Activated naive CD4-positive, alpha-beta T cell treated with anti-CD3 and anti-CD28 coated beads, Interleukin-2, amount 50 U/mL, for 16 hours (primary cell): ENCODE measurements around the gene CMKLR1.

Experiments used
- DNase-seq: peaks from one replicate; pipeline ENCODE4 v3.0.0-alpha.2; 2020

CMKLR1 gene

DNA sequence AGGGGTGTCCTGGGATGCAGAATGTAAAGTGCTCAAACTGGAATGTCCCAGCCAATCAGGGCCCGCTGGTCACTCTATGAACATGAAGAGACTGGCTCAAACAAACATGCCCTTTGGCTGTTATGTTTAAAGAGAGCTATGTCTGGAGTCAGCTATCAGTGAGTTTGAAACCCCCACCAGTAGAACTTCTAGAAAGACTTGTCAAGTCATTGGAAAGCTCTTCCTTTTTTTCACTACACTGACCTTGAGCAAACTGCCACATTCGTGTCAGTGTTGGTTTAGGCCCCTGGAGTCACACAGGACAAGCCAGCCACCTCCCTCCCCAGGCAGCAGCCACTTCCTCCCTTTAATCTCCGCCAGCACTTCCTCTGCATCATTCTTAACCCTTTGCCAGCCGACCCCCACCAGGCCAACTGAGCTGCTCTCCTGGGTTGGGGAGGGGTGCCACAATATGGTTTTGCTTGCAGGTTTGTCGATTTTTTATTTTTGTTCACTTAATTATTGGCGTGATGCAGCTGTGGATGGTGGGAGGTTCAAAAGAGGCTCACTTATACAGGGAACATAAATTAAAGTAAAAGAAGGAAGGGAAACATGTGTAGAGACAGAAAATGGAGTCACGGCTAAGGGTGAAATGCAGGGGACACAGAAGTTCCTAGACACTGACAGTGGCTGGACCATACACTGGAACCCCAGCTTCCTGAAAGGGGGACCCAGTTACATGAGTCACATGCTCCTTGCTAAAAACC is 25.3 kb downstream of the CMKLR1 start:
- DNase-seq: no peak

DNA sequence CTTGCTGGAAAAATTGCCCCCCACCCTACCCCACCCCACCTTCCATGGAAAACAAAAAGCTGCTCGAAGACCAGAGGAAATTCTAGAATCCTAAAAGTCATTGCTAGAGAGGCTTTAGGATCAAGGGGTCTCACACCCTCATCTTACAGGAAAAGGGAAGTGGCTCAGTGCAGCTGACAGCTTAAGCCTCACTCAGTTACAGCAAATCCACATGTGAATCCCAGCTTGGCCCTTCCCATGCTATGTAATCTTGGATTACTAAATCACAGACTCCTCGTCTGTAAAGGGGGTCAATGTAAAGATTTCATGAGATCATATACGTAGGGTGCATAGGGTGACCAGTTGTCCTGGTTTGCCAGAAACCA is 25.9 kb downstream of the CMKLR1 start:
- no peak for DNase-seq

DNA sequence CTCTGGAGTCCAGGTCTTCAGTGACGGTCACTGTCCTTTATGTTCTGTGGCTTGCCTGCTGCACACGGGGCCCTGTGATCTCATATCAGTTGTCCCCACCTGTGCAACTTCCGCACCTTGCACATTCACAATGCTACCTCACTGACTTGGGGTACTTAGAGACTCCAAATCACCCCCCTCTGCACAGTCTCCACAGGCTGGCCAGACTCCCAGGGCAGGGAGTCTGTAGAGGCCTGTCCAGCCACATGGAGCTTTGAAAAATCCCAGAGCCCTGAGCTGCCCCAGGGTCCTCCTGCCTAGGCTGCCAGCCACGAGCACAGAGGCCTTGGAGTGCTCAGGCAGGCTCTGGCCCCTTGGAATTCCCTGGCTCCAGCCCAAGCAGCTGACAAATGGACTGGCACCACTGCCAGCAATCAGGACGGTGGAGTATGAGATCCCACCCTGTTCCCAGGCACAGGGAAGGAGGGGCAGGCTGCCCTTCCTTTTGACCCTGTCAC is 26.4 kb downstream of the CMKLR1 start:
- no peak for DNase-seq

DNA sequence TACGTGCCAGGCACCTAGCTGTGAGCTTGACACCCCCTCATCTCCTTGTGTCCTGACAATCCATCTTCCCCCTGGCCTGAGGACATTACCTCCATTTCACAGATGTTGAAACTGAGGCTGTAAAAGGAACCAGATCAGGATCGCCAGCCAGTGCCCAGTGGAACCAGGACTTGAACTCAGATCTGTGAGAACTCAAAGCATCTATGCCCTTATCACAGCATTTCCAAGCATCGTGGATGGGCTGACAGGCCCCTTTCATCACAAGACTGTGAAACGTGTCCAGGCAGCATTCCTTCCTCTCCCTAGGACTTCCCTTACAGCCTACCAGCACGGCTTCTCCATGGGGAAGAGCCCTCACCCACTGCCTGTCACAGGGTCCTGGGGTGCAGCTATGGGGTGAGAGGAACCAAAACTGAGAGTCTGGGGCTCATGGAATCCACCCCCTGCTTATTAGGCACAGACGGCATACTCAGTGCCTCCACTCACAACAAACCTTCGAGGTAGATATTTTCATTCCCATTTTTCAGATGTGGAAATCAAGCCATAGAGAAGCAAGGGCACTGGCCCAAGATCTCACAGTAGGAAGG is 26.9 kb downstream of the CMKLR1 start:
- no peak for DNase-seq

DNA sequence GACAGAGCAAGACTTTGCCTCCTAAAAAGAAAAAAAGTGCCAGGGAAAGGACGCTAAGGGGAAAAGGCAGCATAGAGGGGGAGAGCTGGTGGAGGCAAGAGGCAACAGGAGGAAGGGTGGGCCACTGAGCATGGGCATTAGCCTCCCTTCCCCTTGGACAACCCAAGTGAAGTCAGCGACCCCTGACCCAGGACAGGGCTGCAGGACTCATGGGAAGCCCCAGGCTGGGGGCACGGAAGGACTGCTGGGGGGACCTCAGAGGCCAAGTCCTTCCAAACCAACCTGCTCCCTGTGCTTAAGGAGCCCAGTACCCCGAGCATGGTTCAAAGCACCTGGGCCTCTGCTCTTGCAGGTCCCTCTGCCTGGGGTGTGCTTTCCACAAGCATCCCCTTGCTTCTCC is 27.5 kb downstream of the CMKLR1 start:
- DNase-seq: no peak

DNA sequence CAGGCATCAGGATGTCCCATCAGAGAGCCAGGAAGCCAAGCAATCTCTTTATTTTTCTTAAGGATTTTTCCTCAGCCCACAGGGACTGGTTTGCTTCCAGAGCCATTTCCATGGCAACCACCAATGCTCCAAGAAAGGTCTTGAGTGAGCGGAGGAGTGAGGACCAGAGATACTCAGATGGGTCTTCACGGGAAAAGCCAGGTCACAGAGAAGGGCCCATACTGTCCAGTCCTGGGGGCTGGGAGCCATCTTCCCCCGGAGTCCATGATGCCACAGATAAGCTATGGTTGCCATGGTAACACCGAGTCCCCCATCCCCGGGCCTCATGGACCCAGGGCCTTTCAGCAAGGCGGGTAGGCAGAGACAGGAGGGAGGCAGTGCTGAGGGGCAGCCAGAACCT is 28.6 kb downstream of the CMKLR1 start:
- no peak for DNase-seq

DNA sequence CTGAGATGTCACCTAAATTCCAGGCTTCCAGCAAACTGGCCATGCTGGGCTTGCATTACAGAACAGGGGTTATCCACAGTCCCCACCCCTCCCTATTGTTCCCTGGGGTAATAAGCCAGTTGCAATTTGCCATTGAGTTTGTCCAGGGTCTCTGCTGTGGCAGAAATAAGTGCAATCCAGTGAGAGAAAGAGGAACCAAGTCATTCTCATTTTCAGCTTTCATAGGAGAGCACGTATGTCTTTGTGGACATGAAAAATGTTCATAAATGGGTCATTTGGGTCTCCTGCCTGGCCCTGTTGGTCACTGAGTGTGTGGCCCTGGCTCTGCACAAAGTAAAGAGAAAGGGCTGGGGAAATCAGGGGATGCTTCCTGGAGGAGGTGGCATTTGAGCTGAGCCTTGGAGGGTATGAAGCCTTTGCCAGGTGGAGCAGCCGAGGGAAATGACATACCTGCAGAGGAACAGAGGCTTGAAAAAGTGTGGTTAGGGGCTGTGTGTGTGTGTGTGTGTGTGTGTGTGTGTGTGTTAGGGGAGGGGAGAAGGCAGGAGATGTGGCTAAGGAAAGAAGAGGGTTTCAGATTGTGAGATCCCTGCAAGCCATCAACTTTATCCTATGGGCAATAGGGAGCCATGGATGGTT is 29.3 kb downstream of the CMKLR1 start:
- no peak for DNase-seq

DNA sequence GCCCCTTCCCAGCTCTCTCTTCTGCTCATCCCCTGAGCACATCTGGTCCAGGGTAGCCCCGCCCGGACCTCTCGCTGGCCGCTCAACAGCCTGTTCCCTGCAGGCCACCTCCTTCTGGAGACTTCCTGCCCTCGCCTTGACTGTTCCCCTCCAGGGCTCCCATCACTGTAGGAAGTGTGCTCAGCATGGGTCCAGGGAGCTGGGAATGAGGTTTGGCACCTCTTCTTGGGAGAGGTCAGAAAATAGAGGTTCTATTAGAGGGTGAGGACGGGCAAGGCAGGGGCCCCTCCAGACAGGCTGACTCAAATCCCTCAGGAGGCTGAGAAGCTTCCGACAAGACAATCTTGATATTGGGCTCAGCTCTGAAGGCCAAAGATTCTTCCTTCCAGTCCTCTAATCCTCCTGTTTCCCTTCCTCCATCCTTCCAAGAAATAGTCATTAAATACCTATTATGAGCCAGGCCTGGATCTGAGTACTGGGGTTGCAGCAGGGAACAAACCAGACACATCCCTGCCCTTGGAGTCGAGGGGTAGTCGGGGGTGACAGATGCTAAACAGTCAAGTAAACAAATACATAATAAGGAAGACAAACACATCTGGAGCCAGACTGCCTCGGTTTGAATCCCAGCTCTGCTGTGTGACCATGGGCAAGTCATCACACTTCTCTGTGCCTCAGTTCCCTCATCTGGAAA is 30.6 kb downstream of the CMKLR1 start:
- DNase-seq: no peak

DNA sequence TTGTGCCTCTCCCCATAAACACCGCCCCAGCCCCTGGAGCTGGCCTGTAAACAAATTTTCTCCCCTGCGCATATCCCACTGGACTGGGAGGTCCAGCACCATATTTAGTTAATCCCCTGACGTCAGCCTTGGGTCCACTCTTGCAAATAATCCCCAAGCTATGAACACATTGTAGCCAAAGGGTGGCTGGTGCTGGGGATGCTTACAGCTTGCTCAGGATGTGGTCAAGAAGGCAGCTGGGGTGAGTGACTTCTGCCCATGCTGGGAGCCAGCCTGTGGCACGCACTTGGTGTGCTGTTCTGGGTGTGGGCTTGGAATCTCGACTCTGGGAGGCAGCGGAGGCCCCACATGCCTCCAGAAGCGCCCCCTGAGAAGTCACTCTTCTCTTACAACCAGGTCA is 32.1 kb downstream of the CMKLR1 start:
- no peak for DNase-seq

DNA sequence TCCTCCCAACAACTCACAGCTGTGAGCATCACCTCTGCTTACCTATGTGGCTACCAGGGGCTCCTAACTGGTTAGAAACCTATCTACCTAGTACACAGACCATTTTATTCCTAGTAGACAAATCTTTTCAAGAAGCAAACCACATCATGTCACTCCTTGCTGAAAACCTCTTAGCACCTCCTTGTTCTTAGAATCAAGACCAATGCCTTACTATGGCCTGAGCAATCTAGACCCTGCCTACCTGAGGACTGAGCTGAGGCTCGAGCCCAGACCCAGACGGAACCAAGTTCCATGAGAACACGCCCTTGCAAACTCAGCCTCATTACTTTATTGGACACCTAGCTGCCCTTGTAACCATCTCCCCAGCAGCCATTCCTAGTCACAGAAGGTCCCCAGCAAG is 32.6 kb downstream of the CMKLR1 start:
- no peak for DNase-seq

DNA sequence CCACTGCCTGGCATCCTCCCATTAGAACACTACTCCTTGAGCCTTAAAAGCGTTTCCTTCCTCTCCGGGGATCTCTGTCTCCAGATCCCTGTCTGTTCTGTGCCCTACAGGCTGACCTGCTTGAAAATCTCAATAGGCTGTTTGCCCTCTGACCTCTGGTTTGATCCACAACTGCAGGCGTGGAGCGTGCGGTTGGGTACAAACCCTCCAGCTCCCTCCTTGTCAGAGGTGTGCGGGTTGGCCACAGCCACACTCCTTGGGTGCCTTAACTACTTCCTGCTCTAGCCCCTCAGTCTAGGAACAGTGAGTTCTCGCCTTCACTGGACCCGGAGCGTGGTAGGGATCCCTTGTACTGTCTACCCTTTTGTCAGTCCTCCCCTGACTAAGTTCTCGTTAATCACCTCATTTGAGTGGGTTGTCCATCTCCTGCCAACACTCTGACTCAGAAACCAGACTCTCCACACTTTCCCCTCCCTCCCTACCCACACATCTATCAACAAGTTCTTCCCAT is 33.1 kb downstream of the CMKLR1 start:
- no peak for DNase-seq

DNA sequence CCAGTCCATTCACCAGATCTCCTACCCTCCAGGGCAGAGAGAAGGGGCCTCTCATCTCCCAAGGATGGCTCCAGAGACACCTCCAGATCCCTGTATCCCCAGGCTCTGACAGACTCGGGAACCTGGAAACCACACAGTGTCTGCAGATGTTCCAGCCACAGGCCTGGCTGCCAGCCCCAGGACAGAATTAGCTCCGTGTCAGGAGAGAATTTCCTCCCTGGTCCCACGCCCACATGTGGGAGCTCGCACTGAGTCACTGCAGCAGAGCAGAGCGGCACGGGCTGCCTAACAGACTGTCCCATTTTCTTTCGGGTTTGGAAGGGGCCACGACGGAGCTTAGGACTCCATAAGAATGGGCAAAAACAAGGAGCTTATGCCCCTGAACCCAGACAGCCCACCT is 33.6 kb downstream of the CMKLR1 start:
- DNase-seq: no peak

DNA sequence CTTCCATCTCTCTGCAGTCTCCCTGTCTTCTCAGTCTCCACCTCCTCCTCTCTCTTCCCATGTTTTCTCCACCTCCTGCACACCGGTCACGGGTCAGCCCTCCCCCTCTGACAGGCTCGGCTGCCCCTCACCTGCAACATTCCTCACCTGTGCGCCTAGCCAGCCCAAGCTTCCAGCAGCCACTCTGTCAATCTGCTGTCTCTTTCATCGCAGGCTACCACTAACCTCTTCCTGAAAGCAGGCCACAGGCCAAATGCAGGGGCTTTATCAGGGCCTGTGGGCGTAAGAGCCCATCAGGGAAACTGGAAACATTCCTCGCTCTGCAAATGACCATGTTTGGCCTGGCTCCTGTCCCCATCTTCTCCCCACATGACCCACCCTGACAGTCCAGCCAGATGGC is 34.5 kb downstream of the CMKLR1 start:
- no peak for DNase-seq

DNA sequence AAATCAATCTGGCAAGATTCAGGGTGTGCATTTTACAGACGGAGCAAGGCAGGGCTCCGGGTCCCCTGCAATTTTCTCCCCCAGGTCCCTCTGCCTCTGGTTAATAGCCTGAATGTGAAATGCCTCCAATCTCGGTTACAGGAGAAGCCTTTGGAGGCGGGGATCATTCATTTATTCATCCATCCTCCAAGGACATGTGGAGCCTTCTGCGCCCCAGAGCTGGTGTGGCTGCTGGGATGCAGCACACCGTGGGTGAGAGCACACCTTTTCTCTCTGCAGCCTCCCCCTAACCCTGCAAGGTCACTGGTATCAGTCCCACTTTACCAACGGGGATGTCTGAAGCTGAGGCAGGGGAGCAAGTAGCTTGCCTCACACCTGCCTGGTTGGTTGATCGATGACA is 35.4 kb downstream of the CMKLR1 start:
- no peak for DNase-seq

DNA sequence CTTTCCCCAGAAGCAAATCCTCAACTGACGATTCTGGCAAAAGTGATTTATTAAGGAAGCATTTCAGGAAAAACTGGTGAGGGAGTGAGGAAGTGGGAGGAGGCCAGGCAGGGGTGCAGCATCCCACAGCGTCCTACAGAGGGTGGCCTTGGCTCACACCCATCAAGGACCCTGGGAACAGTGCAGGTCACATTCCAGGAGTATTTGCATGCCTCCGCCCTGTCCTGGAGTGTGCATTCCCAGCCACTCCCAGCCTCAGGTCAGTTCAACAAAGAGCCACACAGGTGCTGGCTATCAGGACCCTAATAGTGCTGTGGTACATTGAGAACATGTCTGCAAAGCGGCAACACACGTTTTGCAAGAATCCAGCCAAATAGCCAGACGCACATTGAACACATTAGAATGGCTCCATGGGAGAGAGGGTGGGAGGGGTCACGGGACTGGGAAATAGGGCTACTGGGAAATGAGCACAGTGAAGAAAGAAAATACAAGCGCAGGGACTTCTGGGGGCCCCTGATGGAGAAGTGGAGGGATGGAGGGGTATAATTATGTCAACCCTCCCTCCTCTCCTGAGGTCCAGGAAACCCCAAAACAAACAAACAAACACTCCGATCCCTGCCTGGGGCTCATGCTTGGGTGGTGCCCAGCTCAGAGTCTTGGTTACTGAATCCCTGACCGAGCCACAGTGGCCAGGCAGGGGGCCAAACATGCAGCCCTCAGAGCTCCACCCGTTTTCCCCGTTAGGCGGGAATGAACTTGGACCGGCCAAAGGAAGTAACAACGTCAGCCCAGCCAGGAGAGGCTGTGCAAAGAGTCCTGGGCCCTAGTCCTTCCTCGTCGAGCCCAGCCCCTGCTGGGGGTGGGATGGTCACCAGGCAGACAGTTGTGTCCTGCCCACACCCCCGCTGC is 36.5 kb downstream of the CMKLR1 start:
- no peak for DNase-seq

DNA sequence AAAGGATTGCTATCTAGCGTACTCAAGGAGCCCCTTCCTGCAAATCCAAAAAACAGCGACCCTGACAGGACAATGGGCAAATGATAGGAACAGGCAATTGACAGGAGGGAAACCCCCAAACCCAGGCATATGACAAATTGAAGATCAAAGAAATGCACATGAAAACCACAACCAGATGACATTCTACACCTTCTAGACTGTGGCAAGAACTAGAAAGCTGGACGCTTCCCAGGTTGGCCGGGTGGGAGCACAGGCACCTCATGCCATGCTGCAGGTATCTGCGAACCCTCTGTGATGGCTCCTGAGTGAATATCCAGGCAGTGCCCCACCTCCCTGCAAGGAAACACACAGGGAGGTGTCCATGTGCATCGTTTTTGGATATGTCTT is 37.1 kb downstream of the CMKLR1 start:
- no peak for DNase-seq

DNA sequence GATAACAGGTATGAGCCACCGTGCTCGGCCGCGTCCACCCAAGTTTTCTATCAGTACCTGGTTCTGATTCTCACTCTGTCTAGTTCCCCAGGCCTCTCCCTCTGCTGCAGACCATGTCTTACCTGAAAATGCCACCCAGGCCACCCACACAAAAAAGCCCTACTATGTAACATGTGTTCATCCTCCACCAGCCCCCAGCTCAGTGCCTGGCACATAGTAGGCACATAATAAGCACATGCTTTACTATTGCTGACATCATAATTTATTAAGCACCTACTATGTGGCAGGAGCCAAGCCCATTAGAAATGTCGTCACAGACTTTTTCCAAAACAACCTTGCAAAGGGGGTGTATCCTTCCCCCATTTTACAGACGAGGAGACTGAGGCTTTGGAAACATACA is 37.8 kb downstream of the CMKLR1 start:
- no peak for DNase-seq

DNA sequence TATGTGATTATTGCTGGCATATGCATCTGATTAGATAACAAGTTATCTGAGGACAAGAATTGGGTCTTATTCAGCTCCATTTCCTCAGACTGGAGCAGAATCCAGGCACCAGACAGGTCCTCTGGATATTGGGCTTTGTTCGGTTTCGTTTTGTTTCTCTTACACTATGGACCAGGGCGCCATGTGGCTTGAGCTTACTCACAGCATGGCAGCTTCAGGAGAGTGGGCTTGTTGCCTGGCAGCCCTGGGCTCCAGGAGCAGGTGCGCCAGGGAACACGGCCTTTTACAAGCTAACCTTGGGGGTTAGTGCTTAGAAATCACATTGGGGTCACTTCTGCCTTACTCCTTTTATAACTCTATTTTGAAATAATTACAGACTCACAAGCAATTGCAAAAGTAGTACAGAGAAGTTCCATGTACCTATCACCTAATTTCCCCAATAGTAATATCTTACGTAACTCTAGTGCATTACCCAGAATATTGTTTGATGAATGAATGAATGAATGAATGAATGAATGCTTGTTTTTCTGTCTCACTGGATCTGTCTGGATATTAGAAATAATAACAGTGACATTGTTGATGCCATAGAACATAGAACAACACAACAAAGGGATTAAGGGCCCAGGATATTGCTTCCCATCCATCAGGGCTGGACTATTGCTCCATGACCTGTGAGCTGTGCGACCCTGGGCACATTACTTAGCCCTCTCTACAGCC is 39.0 kb downstream of the CMKLR1 start:
- no peak for DNase-seq

DNA sequence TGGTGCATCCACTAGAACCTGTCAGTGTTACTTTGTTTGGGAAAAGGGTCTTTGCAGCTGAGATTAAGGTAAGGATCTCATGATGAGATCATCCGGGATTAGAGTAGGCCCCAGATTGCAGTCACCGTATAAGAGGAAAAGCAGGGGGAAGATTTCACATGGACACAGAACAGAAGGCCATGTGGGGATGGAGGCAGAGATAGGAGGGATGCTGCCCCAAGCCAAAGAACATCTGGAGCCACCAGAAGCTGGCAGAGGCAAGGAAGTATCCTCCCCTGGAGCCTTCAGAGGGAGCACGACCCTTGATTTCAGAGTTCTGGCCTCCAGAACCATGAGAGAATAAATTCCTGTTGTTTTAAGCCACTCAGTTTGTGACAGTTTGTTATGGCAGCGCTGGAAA is 39.6 kb downstream of the CMKLR1 start:
- DNase-seq: no peak

DNA sequence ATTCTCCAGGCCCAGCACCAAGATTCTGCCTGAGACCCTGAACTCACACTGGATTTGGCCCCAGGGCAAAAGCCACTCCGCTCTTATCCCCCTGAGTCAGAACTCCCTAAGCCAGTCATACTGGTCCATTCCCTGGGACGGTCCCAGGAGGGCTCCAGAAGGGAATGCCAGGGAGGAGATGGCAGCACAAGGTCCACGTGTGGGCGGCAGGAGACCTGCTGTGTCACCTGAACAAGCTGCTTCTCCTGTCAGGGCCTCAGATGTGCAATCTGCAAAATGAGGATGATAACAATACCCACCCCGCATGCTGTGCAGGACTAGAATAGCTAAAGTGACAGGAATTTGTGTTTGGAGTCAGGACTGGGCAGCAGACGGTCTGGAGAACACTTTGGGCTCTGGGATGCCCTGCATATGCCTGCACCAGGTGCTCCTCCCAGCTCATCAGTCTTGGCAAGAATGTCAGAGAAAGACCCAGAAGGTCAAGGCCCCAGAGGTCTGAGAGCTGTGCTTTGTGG is 40.3 kb downstream of the CMKLR1 start:
- DNase-seq: no peak

DNA sequence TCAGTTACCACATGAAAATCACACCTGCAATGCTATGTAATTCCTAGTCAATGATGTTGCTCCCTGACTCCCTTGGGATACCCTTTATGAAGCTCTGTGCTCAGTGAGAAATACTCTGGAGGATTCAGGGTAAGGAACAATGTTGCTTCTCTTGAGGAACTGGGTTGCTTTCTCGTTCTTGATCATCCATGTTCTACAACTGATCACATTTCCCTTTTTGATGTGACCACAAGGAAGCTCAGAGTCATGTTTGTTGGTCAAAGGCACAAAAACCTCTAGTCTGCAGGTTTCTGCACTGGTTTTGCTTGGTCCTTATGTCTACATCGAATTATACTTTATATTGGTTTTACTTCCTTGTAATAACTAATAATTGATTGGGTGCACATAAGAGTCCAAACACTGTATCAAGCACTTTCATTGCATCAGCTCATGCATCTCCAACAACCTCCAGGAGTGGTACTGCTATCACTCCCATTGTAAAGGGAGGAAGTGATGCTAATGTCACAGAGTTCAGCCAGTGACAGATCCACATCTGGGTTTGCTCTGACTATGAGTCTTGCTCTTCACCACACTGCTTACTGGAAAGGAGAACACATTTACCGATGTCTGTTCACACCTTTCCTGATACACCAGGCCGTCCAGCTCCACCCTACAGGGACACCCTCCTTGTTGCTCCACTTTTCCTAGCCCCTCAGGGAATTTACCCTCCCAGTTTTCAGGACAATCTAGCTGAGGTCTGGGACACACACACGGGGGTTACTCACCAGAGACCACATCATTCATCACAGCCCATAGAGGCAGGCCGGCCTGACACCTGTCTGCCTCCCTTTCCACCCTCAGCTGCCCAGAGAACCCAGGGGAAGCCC is 41.0 kb downstream of the CMKLR1 start:
- no peak for DNase-seq
